ENCODE data around the gene MED27. TPM values are rescaled to one million over a fixed set of nuclear protein-coding genes. Genes with fewer than 3 reads are reported as not detected.

MED27 gene
- total RNA-seq, 1 donor, result 25.7 TPM

DNA sequence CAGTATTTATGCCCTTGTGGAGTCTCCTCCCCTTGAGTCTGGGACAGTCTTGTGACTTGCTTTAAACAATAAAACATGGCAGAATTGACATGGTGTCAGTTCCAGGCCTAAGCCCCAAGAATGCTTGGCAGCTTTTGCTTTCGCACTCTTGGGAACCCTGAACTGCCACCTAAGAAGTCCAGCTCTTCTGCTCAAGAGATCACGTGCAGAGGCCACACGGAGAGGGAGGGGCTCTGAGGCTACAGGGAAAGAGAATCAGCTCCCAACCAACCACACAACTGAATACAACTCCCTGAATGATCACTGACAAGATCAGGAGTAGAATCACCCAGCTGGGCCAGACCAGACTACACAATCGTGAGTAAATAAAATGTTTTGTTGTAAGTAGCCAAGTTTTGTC is 97.6 kb downstream of the MED27 start:
- peaks cover 29% of the 10 kb centered on the region for H3K79me2 ChIP-seq (ENCODE audit: insufficient read depth, low read length)
- no peaks in the 10 kb centered on the region for H3K27me3 ChIP-seq (ENCODE audit: insufficient read depth, low read length)
- peaks cover 17% of the 10 kb centered on the region for H3K4me1 ChIP-seq (ENCODE audit: insufficient read depth, low read length)
- peaks cover 60% of the 10 kb centered on the region for H4K20me1 ChIP-seq (ENCODE audit: insufficient read depth, low read length)
- no peaks in the 10 kb centered on the region for H3K36me3 ChIP-seq (ENCODE audit: insufficient read depth, low read length)
- H2AFZ ChIP-seq (ENCODE audit: low read length), result no peak overlapping the region
- TF ChIP-seq, protein P1, sequence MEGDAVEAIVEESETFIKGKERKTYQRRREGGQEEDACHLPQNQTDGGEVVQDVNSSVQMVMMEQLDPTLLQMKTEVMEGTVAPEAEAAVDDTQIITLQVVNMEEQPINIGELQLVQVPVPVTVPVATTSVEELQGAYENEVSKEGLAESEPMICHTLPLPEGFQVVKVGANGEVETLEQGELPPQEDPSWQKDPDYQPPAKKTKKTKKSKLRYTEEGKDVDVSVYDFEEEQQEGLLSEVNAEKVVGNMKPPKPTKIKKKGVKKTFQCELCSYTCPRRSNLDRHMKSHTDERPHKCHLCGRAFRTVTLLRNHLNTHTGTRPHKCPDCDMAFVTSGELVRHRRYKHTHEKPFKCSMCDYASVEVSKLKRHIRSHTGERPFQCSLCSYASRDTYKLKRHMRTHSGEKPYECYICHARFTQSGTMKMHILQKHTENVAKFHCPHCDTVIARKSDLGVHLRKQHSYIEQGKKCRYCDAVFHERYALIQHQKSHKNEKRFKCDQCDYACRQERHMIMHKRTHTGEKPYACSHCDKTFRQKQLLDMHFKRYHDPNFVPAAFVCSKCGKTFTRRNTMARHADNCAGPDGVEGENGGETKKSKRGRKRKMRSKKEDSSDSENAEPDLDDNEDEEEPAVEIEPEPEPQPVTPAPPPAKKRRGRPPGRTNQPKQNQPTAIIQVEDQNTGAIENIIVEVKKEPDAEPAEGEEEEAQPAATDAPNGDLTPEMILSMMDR (IDR thresholded peaks at IDR 0.05; ENCODE audit: extremely low read depth, low read depth, low read length), result no peak
- no peak overlapping the region for H3K27ac ChIP-seq (ENCODE audit: low read depth, low read length)
- H3K4me3 ChIP-seq (ENCODE audit: insufficient read depth, low read length), result no peak overlapping the region
- no peak for DNase-seq (ENCODE audit: insufficient read length, low spot score, missing footprints)
- no peak overlapping the region for H3K4me2 ChIP-seq (ENCODE audit: insufficient read depth, low read length)
- H3K9me3 ChIP-seq (ENCODE audit: low read depth, low read length), result no peaks in the 10 kb centered on the region

DNA sequence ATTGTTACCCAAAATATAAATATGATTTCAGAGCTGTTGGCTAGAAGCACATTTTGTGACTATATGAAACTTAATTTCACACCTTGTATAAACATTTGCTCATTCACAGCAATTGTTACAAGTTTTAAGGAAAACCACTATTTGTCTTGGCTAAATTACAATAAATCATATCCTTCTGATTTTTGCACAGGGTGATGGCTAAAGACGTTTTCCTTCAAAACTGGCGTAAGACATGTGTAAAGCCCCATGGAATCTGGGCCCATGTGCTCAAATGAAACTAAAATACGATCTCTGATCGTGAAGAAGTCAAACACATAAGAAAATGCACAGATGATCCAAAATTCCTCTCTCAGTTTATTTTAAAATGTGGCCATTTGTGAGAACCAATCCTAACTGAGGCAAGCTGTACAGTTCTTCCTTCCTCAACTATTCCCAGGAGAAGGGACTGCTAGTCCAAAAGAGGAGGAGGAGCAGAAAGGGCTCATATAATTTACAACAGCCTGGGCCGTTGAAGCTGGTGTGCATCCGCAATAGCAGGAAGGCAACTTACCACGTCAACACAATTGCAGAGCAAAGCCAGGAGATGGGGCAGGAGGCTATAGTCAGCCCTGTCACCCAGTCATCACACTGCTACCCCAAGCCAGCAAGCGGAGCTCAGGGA is 98.4 kb downstream of the MED27 start:
- Histone ChIP-seq H4K20me1 (ENCODE audit: insufficient read depth, low read length) (peaks cover 65% of the 10 kb centered on the region), H3K4me2 (ENCODE audit: insufficient read depth, low read length) (peak overlapping the region; percentile 67), H3K27ac (ENCODE audit: low read depth, low read length) (no peak overlapping the region), H3K79me2 (ENCODE audit: insufficient read depth, low read length) (peaks cover 36% of the 10 kb centered on the region), H3K9me3 (ENCODE audit: low read depth, low read length) (no peaks in the 10 kb centered on the region), H3K27me3 (ENCODE audit: insufficient read depth, low read length) (no peaks in the 10 kb centered on the region), H2AFZ (ENCODE audit: low read length) (no peak overlapping the region), H3K4me3 (ENCODE audit: insufficient read depth, low read length) (peak overlapping the region; percentile 17), H3K36me3 (ENCODE audit: insufficient read depth, low read length) (no peaks in the 10 kb centered on the region), H3K4me1 (ENCODE audit: insufficient read depth, low read length) (peaks cover 14% of the 10 kb centered on the region)
- no peak for DNase-seq (ENCODE audit: insufficient read length, low spot score, missing footprints)
- TF ChIP-seq, protein P1 (IDR thresholded peaks at IDR 0.05; ENCODE audit: extremely low read depth, low read depth, low read length), result no peak

DNA sequence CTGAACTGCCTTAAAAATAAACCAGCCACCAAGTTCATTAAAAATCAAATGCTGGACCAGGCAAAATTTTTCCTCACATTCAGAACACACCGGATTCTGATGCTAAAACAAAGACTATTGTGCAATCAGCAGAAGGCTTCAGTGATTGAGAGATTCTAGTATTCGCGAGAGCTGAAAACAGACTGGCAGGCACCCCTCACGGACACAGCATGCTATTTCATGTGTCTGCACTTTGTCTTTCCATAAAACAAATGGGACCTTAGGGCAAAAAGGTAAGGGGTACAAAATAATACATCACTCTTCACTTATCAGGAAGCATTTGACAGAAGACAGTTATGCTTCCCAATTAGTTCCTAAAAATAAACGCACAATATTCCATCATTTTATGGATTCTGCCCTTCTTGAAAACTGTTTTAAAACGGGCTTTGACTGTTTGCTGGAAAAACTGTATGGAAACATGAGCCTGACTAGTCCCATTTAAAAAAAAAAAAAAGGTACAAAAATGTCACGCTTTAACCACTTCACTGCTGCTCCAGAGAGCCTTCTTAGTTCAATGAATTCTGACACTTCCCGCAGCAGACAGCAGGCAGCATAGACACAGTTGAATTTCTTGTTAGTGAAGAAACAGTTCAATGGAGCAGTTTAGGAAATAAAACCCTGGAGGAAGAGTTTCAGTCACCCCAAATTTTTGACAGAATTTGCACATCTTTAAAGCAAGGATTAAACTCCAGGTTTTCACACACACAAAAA is 99.2 kb downstream of the MED27 start:
- no peak for DNase-seq (ENCODE audit: insufficient read length, low spot score, missing footprints)
- TF ChIP-seq, protein P1 (IDR thresholded peaks at IDR 0.05; ENCODE audit: extremely low read depth, low read depth, low read length), result no peak
- H3K36me3 ChIP-seq (ENCODE audit: insufficient read depth, low read length), result no peaks in the 10 kb centered on the region
- H4K20me1 ChIP-seq (ENCODE audit: insufficient read depth, low read length), result peaks cover 69% of the 10 kb centered on the region
- no peak overlapping the region for H3K4me3 ChIP-seq (ENCODE audit: insufficient read depth, low read length)
- H3K9me3 ChIP-seq (ENCODE audit: low read depth, low read length), result no peaks in the 10 kb centered on the region
- no peaks in the 10 kb centered on the region for H3K27me3 ChIP-seq (ENCODE audit: insufficient read depth, low read length)
- H3K79me2 ChIP-seq (ENCODE audit: insufficient read depth, low read length), result peaks cover 43% of the 10 kb centered on the region
- peak overlapping the region; percentile 67 for H3K4me2 ChIP-seq (ENCODE audit: insufficient read depth, low read length)
- H2AFZ ChIP-seq (ENCODE audit: low read length), result no peak overlapping the region
- H3K4me1 ChIP-seq (ENCODE audit: insufficient read depth, low read length), result peaks cover 14% of the 10 kb centered on the region
- no peak overlapping the region for H3K27ac ChIP-seq (ENCODE audit: low read depth, low read length)

DNA sequence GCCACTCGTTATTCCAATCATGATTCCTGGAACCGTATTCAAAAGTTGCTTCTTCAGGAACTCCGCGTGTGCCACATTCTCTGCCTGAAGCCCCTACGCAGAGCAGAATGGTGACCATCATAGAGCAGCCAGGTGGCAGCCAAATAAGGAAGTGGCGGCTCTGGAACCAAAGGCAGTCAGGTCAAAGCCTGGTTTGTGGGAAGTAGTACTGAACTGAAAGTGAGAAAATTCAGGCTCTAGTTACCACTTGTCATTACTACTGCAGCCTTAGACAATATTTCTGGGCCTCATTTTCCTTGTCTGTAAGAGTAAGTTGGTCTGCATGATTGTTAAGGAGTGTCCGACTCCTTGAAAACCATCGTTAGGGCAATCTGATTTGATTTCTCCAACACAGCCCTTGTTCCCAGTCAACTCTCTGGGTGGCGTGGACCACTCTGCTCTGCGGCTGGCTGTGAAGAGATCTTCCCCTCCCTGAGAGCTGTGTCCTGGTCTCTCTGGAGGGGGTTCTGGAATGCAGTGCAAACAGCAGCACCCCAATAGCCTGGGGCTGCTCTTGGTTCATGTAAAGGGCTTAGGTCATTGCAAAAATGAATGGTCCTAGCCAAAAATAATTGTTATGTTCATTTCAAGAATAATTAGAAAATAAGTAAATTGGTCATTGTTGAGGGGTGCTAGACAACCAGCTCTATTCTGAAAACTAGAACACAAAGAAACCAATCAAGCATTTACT is 102.4 kb downstream of the MED27 start:
- peaks cover 7% of the 10 kb centered on the region for H3K4me1 ChIP-seq (ENCODE audit: insufficient read depth, low read length)
- H3K79me2 ChIP-seq (ENCODE audit: insufficient read depth, low read length), result peaks cover 41% of the 10 kb centered on the region
- H2AFZ ChIP-seq (ENCODE audit: low read length), result no peak overlapping the region
- H3K27ac ChIP-seq (ENCODE audit: low read depth, low read length), result no peak overlapping the region
- H3K4me2 ChIP-seq (ENCODE audit: insufficient read depth, low read length), result no peak overlapping the region
- no peak for DNase-seq (ENCODE audit: insufficient read length, low spot score, missing footprints)
- H3K4me3 ChIP-seq (ENCODE audit: insufficient read depth, low read length), result no peak overlapping the region
- no peaks in the 10 kb centered on the region for H3K27me3 ChIP-seq (ENCODE audit: insufficient read depth, low read length)
- peaks cover 67% of the 10 kb centered on the region for H4K20me1 ChIP-seq (ENCODE audit: insufficient read depth, low read length)
- TF ChIP-seq, protein P1 (IDR thresholded peaks at IDR 0.05; ENCODE audit: extremely low read depth, low read depth, low read length), result no peak
- no peaks in the 10 kb centered on the region for H3K9me3 ChIP-seq (ENCODE audit: low read depth, low read length)
- H3K36me3 ChIP-seq (ENCODE audit: insufficient read depth, low read length), result no peaks in the 10 kb centered on the region
